Effector memory CD8-positive, alpha-beta T cell (primary cell): ENCODE results near the gene PIGW.
"Not testable (repeated sequence)": the region's sequence is repeated elsewhere in the genome, so short reads cannot be mapped to it uniquely, and the experiment has no call there.

ENCODE experiments used
- ATAC-seq: fragments of 150-1000 bp; cut with Tn5 transposase; replicated peaks from 2 replicates; pipeline ENCODE4 v1.10.0; 2021; ENCODE audit warnings: mild to moderate bottlenecking, moderate library complexity
- DNase-seq, 3 experiments: peaks; one replicate each; pipeline ENCODE4 v3.0.0; 2021
- H3K27ac Mint-ChIP-seq, 2 donors: one replicate each; pipeline ENCODE4 v1.8.0; 2022; ENCODE audit warnings: mild to moderate bottlenecking in 2 of 2, mixed read lengths in 2 of 2, moderate library complexity in 2 of 2
- H3K27me3 Mint-ChIP-seq, 2 donors: one replicate each; pipeline ENCODE4 v1.8.0; 2022; ENCODE audit warnings: mixed read lengths in 2 of 2
- H3K36me3 Mint-ChIP-seq: one replicate; pipeline ENCODE4 v1.8.0; 2022; ENCODE audit warnings: mild to moderate bottlenecking, moderate library complexity, mixed read lengths; ENCODE audit not compliant: insufficient read depth
- H3K4me1 Mint-ChIP-seq, 2 donors: one replicate each; pipeline ENCODE4 v1.8.0; 2022; ENCODE audit warnings: low read depth in 2 of 2, mixed read lengths in 2 of 2
- H3K4me3 Mint-ChIP-seq, 2 donors: one replicate each; pipeline ENCODE4 v1.8.0; 2022; ENCODE audit warnings: mild to moderate bottlenecking in 2 of 2, mixed read lengths in 2 of 2, moderate library complexity in 2 of 2
- H3K9me3 Mint-ChIP-seq, 2 donors: one replicate each; pipeline ENCODE4 v1.8.0; 2022; ENCODE audit warnings: mixed read lengths in 2 of 2

Gene PIGW

DNA sequence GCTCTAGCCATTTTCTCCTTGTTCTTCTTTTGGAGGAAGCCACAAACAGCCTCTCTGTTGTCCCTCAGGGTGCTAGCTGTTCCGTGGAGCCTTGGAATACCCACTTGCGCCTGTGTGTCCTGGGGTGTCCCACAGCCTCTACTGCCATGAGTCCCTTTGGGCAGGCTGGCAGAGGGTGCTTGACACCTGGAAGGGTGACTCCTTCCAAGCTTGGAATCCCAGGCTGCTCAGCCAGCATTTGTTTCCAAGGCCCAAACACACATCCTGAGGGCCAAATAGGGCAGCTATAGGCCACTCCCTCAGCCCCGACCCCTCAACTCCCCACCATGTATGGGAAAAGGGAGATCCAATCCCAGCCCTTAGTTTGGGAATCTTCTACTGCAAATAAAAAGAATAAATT lies 33.4 kb upstream of the PIGW start:
- H3K27ac Mint-ChIP-seq = peak overlapping the region in 1 of 2 donors; percentile 80
- H3K4me3 Mint-ChIP-seq = no peak overlapping the region
- no peaks in the 10 kb centered on the region for H3K27me3 Mint-ChIP-seq
- H3K36me3 Mint-ChIP-seq = peaks cover 42% of the 10 kb centered on the region
- DNase-seq (no peak), ATAC-seq (no peak)
- peaks cover 0 to 2% of the 10 kb centered on the region in 2 donors for H3K4me1 Mint-ChIP-seq
- no peaks in the 10 kb centered on the region for H3K9me3 Mint-ChIP-seq

DNA sequence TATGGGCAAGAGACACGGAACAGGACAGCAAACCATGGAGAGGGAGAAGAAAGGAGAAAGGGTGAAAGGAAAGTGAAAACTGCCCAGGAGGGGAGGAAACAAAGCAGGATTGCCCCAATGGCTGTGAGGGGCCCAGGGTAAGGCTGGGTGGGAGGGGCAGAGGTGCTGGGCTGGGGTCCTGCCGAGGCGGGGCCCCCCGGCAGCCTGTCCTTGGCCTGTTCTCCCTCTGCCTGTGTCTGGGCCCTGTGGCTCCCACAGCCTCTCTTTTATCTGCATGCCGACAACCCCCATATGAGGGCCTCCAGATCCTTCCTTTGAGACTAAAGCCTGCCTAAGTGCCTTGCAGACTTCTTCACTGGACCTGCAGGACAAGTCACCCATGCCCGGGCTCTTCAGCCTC lies 32.8 kb upstream of the PIGW start:
- ATAC-seq = no peak
- Mint-ChIP-seq H3K4me1 (peaks cover 0 to 2% of the 10 kb centered on the region in 2 donors), H3K27ac (peak overlapping the region in 1 of 2 donors; percentile 80), H3K27me3 (no peaks in the 10 kb centered on the region), H3K9me3 (no peaks in the 10 kb centered on the region), H3K4me3 (no peak overlapping the region), H3K36me3 (peaks cover 39% of the 10 kb centered on the region)
- DNase-seq = no peak

DNA sequence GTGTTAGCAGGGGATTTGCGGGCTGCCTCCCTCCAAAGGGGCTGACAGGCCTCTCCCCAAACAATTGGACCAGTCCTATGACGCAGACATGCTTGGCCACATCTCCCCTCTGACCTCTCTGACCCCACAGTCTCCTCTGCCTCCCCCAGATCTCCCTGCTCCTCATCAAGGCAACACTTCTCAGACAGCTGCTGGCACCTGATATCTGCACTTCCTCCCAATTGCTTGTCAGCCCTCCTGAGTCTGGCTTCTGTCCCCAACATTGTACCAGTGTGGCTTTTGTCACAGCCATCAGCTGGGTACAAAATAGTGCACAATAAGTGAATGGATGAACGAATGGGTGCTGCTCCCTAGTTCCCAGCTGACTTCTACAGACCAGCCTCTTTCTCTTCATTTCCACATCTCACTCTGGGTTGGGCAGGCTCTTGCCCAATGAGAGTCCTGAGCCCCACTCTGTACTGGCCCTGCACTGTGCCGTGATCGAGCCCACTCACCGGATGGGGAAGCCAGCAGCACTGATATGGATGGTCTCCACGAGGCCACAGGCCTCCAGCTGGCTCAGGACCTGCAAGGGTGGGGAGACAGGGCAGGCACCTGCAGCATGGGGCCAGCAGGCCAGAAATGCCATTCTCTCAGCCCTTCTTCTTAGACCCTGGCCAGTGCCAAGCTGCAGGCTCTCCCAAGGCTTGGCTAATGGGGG lies 31.2 kb upstream of the PIGW start:
- Mint-ChIP-seq H3K27ac (peak overlapping the region; percentile 29 to 80), H3K27me3 (no peaks in the 10 kb centered on the region), H3K9me3 (no peaks in the 10 kb centered on the region), H3K4me1 (peaks cover 0 to 2% of the 10 kb centered on the region in 2 donors), H3K4me3 (no peak overlapping the region), H3K36me3 (peaks cover 27% of the 10 kb centered on the region)
- DNase-seq (no peak), ATAC-seq (no peak)

DNA sequence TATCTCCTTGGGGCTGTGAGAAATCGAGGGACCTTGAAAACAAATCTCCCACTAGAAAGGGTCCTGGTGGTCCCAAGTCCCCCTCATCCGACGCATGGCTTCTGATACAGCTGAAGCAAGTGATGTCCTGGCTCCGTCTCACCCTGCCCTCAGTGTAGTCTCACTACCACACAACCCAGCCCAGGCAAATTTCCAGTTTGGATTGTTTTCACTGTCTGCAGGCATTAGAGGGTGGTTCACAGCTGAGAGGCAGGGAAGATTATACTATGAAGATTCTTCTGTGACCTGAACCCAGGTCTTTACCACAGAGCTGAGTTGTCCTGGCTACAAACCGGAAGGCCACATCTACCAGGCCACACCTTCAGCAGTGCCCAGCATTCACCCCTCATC lies 30.6 kb upstream of the PIGW start:
- no peak for ATAC-seq
- Mint-ChIP-seq H3K4me3 (no peak overlapping the region), H3K27me3 (no peaks in the 10 kb centered on the region), H3K9me3 (no peaks in the 10 kb centered on the region), H3K27ac (peak overlapping the region; percentile 29 to 80), H3K36me3 (peaks cover 21% of the 10 kb centered on the region), H3K4me1 (peaks cover 0 to 2% of the 10 kb centered on the region in 2 donors)
- DNase-seq = no peak

DNA sequence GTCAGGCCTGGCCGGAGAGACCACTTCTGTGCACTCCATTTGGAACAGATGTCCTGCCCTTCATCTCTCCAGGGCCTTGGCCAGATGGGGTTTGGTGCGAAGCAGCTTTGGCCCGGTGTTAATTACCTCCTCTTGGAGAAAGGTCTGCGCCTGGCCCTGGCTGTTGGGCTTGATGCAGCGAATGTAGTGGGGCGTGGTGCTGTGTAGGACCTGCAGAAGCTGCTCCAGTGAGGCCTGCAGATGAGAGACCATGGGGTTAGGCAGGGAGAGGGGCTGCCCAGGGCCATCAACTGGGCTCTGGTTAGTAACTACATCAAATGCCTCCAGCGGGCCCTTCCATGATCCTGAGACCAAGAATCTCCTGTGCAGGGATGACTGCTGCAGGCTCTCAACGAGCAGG lies 29.6 kb upstream of the PIGW start:
- H3K4me1 Mint-ChIP-seq = peaks cover 0 to 2% of the 10 kb centered on the region in 2 donors
- H3K4me3 Mint-ChIP-seq = no peak overlapping the region
- no peak for DNase-seq
- H3K36me3 Mint-ChIP-seq = peaks cover 14% of the 10 kb centered on the region
- H3K27ac Mint-ChIP-seq = no peak overlapping the region
- H3K27me3 Mint-ChIP-seq = no peaks in the 10 kb centered on the region
- H3K9me3 Mint-ChIP-seq = no peaks in the 10 kb centered on the region
- no peak for ATAC-seq

DNA sequence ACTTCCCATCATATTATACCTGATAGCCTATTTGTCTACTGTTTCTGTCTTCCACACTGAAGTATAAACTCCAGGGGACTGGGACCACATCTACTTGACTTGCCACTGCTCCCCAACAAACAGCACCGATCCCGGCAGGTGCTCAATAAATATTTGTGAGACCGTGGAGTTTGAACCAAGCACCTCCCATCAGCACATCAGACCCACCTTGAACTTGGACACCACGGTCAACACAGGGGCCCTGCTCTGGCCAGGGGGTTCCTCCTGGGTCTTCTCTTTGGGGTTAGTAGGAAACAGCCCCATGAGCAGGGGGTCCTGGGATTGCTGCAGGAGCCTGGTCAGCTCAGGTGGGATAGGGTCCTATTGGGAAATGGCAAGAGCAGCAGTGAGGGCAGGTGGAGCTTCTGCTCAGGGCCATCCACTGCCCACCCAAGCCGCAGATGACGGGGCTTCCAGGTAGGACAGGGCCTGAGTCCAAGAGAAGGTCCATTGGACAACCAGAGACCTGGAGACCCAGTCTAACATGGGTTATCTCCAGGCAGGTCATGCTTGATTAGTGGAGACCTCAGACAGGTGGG lies 28.4 kb upstream of the PIGW start:
- no peak for DNase-seq
- Mint-ChIP-seq H3K36me3 (peaks cover 9% of the 10 kb centered on the region), H3K27me3 (no peaks in the 10 kb centered on the region), H3K4me1 (peaks cover 0 to 2% of the 10 kb centered on the region in 2 donors), H3K27ac (no peak overlapping the region), H3K4me3 (no peak overlapping the region), H3K9me3 (no peaks in the 10 kb centered on the region)
- no peak for ATAC-seq

DNA sequence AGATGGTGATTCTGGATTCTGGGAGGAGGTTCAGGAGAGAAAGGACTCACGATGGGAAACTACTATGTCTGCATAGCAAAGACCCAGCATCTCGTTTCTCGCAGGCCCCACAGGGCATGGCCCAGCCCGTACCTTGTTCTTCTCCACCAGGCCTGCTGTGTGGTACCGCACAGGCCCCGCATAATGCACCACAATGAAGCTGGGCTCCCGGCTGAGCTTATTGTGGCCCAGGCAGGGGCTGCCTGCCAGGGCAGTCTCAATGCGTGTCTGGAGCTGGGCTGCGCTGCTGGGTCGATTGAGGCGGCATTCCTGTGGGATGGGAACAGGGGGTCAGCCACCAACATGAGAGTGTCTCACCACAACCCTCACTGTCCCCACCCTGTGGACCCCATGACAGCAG lies 28.0 kb upstream of the PIGW start:
- Mint-ChIP-seq H3K4me3 (no peak overlapping the region), H3K36me3 (peaks cover 9% of the 10 kb centered on the region), H3K9me3 (no peaks in the 10 kb centered on the region), H3K27ac (no peak overlapping the region), H3K4me1 (peaks cover 0 to 2% of the 10 kb centered on the region in 2 donors), H3K27me3 (no peaks in the 10 kb centered on the region)
- DNase-seq (no peak), ATAC-seq (no peak)

DNA sequence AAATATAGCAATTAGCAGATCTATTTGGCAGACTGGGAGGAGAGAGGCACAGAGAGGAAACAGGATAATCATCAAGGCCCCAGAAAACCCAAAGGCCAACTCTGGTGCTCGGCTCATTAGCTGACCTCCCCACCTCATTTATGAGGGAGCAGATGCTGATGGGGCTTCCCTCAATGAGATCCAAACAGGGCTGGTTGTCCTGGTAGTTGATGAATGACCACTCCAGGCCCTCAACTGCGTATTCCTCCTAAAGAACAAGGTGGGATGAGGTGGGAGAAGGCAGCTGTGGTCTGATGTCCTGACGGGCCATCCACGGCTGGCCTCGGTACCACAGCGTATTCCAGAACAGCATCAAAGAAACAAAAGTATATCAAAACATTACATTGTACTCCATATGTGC lies 27.5 kb upstream of the PIGW start:
- no peaks in the 10 kb centered on the region for H3K27me3 Mint-ChIP-seq
- DNase-seq = no peak
- H3K27ac Mint-ChIP-seq = no peak overlapping the region
- no peak for ATAC-seq
- peaks cover 9% of the 10 kb centered on the region for H3K36me3 Mint-ChIP-seq
- no peak overlapping the region for H3K4me3 Mint-ChIP-seq
- H3K4me1 Mint-ChIP-seq = peaks cover 0 to 2% of the 10 kb centered on the region in 2 donors
- H3K9me3 Mint-ChIP-seq = no peaks in the 10 kb centered on the region

DNA sequence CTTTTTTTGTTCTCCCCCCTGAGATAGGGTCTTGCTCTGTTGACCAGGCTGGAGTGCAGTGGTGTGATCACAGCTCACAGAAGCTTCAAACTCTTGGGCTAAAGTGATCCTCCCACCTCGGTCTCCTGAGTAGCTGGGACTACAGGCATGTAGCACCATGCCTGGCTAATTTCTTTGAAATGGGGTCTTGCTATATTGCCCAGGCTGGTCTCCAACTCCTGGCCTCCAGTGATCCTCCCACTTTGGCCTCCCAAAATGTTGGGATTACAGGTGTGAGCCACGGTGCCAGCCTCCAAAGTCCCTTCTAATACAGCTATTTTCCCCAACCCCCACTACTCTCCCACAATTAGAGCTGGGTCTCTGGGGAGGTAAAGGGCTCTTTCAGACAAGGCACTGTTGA lies 26.3 kb upstream of the PIGW start:
- H3K9me3 Mint-ChIP-seq, DNase-seq, H3K4me1 Mint-ChIP-seq, H3K36me3 Mint-ChIP-seq, H3K4me3 Mint-ChIP-seq, H3K27me3 Mint-ChIP-seq, H3K27ac Mint-ChIP-seq, ATAC-seq: not testable (repeated sequence)

DNA sequence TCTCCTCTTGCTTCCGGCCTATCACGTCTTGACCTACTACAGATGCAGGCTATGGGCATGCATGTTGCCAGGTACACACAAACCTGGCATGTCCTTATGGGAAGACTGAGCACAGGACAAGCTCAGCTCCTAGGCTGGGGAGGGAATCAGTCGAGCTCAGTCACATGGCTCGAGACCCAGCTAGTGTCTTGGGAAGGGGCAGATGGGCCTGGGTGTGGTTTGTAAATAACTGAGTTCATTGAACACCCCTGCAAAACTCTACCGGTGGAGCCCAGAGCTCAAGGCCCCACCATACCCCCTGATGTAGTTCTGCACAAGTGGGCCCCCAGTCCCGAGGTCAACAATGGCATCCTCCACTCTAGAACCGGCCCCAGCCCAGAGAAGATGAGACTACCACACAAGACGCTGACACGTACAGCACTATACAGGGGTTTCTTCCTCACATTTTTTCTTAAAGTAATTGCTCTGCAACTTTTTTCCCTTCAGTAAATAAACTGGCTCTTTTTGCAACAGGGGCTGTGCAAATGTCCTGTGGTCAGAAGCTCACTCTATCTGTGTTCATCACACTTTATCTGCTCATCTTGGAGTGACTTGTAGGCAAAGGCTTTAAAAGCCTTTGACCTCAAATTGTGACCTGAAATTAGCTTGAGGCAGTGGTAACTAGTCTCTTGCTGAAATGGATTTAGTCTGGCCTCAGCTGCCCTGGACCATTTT lies 25.4 kb upstream of the PIGW start:
- ATAC-seq (no peak), DNase-seq (no peak)
- H3K9me3 Mint-ChIP-seq = no peaks in the 10 kb centered on the region
- no peaks in the 10 kb centered on the region for H3K27me3 Mint-ChIP-seq
- H3K27ac Mint-ChIP-seq = no peak overlapping the region
- H3K36me3 Mint-ChIP-seq = peaks cover 2% of the 10 kb centered on the region
- H3K4me1 Mint-ChIP-seq = no peaks in the 10 kb centered on the region
- H3K4me3 Mint-ChIP-seq = no peak overlapping the region

DNA sequence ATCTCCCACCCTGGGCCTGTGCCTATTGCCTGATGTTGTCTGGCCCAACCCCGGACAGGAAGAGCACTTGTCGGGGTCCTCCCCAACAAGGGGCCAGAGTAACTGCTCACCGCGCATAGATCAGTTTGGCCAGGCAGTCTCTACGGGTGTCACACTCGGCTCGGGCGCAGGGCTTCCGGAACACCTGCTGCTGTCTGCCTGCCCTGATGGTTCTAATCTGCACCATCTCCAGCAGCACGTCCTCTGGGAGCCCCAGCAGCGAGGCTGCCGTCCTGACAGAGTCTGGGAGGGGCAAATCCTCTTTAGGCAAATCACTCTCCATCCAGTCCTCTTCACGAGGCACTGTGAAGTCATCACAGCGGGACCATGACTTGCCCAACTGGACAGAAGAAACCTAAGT lies 24.2 kb upstream of the PIGW start:
- H3K27me3 Mint-ChIP-seq = no peaks in the 10 kb centered on the region
- no peaks in the 10 kb centered on the region for H3K4me1 Mint-ChIP-seq
- H3K9me3 Mint-ChIP-seq = no peaks in the 10 kb centered on the region
- H3K4me3 Mint-ChIP-seq = no peak overlapping the region
- no peak for ATAC-seq
- H3K27ac Mint-ChIP-seq = peak overlapping the region in 1 of 2 donors; percentile 38
- no peak for DNase-seq
- H3K36me3 Mint-ChIP-seq = peaks cover 2% of the 10 kb centered on the region

DNA sequence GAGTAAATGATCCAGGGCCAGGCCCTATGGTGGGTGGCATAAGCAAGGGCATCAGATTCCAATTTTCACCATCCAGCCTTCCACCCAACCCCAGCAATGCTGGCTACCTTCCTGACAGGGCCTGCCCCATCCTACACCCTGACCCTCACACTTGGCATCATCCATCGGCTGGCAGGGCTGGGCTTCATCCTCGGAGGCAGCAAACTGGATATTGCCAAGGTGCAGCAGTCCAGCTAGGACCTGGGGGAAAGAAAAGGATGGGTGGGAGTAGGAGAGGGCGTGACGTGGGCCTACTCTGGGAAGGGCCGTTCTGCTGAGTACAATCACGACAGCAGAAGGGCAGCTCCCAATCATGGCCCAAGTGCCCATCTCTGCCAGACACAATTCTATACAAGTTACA lies 23.6 kb upstream of the PIGW start:
- H3K4me1 Mint-ChIP-seq = no peaks in the 10 kb centered on the region
- DNase-seq (no peak), ATAC-seq (no peak)
- H3K4me3 Mint-ChIP-seq = no peak overlapping the region
- H3K9me3 Mint-ChIP-seq = no peaks in the 10 kb centered on the region
- no peaks in the 10 kb centered on the region for H3K27me3 Mint-ChIP-seq
- H3K27ac Mint-ChIP-seq = peak overlapping the region in 1 of 2 donors; percentile 38
- H3K36me3 Mint-ChIP-seq = peaks cover 2% of the 10 kb centered on the region

DNA sequence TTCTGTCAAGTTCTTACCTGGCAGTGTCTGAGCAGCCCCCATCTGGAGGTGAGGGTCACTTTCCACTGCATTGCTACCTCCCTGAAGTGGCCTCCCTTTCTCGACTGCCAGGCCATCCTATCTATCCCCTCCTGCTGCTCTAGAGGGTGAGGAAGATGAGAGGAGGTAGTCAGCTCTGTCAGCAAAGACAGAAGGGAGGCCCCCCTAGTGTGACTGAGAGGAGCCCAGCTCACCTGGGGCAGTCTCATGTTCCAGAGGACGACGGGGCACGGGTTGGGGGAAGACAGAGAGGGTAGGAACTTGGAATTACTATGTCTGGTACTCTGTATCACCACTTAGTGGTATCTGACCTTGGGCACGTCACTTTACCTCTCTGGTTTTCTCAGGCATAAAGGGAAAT lies 22.1 kb upstream of the PIGW start:
- DNase-seq (no peak), ATAC-seq (no peak)
- Mint-ChIP-seq H3K9me3 (no peaks in the 10 kb centered on the region), H3K36me3 (no peaks in the 10 kb centered on the region), H3K27ac (no peak overlapping the region), H3K4me1 (no peaks in the 10 kb centered on the region), H3K4me3 (no peak overlapping the region), H3K27me3 (no peaks in the 10 kb centered on the region)

DNA sequence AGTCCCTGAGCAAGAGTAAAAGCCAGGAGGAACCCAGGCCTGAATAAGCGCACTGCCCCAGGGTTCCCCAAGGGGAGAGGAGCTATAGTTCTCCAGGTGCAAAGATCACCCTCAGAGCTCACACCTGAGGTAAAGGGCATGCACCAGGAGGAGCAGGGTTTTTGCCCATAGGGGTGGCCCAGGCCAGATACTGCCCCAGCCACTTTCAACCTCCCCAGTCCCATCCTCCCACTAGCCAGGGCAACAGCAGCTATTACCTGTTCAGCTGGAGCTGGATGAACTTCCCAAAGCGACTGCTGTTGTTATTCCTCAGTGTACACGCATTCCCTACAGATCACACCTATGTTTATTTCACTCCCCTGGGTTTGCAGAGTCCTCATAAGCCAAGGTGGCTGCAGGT lies 19.9 kb upstream of the PIGW start:
- ATAC-seq (no peak), DNase-seq (no peak)
- H3K27me3 Mint-ChIP-seq = no peaks in the 10 kb centered on the region
- H3K4me3 Mint-ChIP-seq = no peak overlapping the region
- H3K36me3 Mint-ChIP-seq = peaks cover 4% of the 10 kb centered on the region
- H3K9me3 Mint-ChIP-seq = no peaks in the 10 kb centered on the region
- peak overlapping the region in 1 of 2 donors; percentile 71 for H3K27ac Mint-ChIP-seq
- no peaks in the 10 kb centered on the region for H3K4me1 Mint-ChIP-seq
